Hypothalamus (tissue), 51 donors: ENCODE measurements around the gene SERINC5.
A peak's percentile ranks its signal among the peaks of the same experiment; 100 is the strongest.

Experiments
- DNase-seq, 51 donors: peaks; one replicate each; lab custom pipeline; 2025; lab: John Stamatoyannopoulos, UW

Gene SERINC5

DNA sequence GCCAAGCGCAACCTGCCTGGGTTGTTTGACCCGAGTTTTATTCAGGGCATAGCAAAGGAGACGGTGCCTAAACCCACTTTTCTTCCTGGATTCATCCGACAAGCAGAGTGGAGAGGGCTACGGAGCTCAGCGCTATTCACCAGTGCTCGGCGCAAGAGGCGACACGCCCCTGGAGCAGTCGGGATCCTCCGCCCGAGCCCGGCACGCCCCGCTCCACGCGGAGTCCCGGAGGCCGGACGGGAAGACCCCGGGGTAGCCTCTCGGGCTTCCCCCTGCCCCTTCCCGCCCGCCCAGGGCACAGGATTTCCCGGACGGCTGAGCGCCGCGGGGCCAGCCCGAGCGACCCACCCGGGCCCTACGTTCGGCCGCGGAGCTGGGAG, 427 bp downstream of the SERINC5 start:
- peak in 31 of 51 donors; percentile 23 to 77 (median 51) for DNase-seq

DNA sequence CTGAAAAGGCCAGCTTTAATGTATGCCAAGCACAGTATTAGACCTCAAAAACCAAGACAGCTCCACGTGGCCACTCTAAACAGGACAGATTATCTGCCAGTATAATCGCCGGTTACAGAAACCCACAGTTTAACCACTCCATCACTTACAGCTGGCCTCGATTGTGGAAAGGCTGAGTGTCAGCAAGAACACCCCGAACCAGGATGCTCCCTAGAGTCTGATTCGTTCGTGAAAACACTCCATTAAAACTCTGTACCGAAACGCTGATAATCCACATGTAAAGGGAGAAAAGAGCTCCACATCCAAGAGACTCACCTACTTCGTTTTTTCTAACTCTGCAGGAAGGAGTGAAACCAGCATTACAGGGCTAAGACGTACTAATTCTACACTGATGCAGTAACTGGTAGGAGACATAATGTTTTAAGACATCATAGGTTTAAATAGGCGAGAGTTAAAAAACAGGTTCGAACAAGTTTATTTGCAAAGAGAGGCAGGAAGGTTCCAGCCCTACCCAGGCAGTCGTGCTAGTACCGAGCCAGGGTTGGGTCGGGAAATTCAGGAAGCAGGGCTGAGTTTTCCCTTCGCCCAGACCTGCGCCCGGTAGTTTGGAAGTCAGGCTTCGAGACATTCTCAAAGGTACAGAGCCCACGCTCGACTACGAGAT, 949 bp downstream of the SERINC5 start:
- DNase-seq = peak in 12 of 51 donors; percentile 2 to 83 (median 24)

DNA sequence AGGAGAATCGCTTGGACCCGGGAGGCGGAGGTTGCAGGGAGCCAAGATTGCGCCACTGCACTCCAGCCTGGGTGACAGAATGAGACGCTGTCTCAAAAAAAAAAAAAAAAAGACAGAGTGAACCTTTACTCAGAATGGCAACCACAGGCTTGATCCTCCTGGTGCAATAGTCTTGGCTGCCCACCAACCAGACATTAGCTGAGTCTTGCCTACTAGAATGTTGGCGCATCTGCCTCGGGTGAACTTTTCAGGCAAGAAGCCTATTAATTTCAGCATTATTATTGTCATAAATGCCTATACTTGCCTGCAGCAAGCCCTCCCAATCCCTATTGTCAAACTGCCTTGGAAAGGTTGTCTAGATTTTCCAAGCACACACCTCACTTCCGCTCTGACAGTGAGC, 4.2 kb downstream of the SERINC5 start:
- peak in 3 of 51 donors; percentile 6 to 52 (median 11) for DNase-seq

DNA sequence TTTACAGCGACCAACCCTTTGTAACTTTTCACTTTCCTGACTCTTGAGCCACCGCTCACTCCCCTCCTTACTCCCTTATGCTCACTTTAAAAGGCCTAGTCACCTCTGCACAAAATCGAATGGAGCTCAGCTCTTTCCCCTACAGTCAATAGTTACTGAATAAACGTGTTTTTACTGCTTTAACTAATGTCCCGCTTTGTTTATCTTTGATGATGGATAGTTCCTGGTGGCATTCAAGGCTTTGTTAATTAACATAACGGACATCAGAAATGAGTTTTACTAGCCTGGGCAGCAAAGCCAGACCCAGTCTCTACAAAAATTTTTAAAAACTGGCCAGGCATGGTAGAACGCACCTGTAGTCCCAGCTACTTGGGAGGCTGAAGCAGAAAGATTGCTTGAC, 5.0 kb downstream of the SERINC5 start:
- no peak for DNase-seq

DNA sequence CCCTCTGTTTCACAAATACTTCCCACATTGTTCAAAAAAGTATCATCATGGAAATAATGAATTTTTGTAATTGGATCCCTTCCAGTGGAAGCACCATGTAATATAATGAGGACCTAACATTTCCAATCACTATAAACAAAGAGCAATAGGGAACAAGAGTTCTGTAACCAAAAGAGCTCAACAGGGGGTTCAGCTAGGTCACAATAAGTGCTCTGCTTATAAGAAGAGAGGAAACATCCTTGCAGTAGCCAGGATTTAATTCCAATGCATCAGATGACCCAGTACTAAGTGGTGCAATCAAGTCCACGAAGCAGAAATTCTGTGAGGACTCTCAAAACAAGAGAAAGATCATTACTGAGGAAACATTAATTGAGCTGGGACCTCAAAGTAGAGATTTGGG, 5.9 kb downstream of the SERINC5 start:
- no peak for DNase-seq

DNA sequence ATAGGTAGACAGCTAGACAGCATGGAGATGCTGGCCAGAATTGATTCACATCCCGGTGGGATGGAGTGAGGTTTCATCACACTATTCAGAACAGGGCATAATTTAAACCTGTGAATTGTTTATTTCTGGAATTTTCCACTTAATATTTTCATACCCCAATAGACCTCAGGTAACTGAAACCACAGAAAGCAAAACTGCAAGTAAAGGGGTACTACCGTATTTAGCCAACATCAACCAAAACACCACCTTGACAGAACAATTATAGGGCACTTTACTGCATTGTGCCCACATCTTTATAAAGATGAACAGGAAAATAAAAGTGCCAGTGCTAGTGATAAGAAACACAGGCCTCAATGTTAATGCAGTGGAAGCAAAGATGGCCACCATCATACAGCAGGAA, 7.5 kb downstream of the SERINC5 start:
- no peak for DNase-seq

DNA sequence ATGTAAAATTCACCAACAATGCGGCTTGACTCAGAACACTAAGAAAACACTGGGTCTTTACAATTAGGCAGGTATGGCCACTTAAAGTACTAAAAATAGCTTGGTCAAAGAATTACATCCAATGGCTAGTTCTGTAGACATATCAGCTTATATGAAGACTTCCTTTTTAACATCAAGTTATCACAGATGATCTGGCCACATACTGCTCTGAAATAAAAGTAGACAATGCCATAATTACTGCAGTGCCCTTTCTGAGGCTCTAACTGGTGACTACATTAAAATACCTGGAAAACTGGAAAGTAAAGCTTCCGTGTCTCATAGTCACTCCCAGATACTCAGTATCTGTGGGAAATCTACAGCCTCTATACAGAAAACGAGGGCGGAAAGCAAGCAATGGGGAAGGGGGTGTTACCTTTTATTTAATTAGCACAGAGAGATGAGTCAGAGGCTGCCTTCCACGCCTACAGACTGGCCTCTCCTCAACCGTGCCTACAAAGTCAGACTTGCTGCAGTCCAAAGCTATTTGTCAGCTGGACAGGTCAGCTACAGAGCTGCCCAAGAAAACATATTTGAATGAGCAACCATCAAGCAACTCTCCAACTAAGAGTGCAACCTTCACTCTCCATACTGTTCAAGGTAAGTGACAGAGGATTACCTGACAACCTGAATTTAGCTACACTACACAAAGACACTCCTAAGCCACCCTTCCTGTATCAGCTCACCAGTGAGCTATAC, 8.7 kb downstream of the SERINC5 start:
- DNase-seq = peak in 7 of 51 donors; percentile 1 to 39 (median 21)

DNA sequence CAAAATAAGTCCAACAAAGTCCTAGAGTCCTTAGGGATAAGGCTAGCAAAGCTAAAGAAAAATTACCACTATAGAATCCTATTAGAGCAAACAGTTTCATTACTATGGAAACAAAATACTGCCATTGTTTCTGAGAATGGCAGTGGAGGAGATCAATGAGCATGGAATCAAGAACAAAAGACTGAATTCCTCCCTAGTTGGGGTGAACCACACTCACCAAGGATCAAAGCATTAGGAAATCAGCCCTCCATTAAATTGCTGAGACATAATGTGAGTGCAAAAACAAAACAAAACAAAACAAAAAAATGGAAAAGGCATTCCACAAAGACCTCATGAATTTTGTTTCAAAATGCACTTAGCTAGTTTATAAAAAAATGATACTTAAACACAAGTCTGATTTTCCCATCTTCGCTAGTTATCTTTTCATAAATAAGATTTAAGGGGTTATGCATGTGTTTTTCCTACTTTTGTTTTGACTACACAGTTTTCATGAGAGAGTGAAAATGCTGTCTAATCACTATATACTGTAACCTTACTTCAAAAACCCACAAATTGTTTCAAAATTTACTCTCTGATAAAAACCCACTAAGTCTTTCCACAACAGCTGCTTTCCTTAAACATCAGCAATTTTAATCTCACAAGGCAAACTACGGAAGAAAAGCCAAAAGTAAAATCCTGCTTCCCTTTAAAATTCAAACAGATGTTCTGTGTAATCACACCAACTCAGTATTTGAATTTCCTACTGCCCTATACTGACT, 9.7 kb downstream of the SERINC5 start:
- no peak for DNase-seq

DNA sequence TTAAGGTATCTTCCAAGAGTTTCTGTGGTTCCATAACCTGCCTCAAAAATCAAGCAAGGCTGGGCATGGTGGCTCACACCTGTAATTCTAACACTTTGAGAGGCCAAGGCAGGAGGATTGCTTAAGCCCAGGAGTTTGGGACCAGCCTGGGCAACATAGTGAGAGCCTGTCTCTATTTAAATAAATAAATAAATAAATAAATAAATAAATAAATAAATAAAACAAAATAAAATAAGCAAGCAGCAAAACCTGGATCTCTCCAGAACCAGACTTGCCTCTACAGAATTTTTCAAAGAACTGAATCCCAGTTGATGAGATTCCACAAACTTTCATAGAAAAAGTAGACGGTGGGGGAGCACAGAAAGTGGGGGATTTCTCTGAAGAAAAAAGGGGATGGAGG, 12.3 kb downstream of the SERINC5 start:
- no peak for DNase-seq

DNA sequence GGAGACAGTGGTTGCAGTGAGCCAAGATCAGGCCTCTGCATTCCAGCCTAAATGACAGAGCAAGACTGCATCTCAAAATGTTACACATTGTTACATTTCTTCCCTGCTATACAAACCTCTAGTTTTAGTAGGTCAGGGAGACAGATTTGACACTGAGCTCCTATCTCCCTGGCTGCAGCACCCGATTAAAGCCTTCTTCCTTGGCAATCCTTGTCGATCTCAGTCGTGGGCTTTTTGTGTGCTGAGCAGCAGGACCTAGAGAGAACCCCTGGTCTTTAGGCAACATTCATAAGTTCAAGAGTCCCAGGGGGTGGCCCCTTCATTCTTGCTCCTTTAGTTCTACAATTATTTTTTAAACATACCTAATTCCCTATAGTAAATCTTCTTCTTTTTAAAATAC, 13.0 kb downstream of the SERINC5 start:
- DNase-seq = no peak

DNA sequence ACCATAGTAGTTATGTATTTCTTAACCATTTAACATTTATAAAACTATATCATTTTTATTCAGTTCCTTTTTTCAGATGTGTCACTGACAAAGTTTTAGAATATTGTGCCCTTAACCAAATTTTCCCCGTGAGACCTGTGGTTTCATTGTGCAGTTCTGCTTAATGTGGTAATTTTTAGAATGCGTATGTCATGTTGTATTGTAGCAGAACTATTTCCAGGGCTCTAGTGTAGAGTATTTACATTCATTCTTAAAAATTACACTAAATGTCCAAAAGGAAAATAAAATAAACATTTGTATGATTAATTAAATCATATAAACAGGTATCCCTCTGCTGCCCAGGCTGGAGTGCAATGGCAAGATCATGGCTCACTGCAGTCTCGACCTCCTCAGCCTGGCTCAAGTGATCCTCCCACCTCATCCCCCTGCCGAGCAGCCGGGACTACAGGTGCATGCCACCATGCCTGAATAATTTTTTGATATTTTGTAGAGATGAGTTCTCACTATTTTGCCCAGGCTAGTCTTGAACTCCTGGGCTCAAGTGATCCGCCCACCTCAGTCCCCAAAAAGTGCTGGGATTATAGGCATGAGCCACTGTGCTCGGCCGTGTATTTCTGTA, 15.4 kb downstream of the SERINC5 start:
- DNase-seq = no peak

DNA sequence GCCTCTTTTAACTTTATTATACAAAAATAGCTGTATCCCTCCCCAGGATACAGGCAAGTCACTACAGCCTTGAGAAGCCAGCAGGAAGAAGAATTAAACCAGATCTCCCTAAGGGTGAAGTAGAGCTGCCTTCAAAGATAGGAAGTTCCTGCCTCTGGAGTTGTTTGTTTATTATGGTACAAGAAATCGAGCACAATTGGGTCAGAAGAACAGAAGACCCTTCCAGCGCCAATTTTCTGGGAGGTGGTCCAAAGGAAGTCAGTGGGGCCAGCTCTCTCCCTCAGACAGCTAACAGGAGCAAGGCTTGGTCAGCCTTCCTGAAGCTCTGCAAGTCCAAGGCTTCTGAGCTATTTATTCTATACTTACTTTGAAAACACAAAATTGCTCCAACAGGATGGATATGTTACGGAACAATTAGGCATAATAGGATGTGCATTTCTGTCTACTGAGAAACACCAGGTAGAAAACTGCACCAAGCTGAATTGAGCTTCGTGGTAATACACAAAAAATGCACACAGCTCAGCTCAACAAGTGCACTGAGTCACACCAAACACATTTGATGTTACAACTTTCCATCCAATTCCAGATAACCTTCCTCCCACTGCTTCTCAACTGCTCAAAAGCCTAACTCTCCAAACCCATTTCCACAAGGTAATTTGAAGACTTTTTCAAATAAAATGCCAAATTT, 16.0 kb downstream of the SERINC5 start:
- DNase-seq = peak in 14 of 51 donors; percentile 5 to 52 (median 16)

DNA sequence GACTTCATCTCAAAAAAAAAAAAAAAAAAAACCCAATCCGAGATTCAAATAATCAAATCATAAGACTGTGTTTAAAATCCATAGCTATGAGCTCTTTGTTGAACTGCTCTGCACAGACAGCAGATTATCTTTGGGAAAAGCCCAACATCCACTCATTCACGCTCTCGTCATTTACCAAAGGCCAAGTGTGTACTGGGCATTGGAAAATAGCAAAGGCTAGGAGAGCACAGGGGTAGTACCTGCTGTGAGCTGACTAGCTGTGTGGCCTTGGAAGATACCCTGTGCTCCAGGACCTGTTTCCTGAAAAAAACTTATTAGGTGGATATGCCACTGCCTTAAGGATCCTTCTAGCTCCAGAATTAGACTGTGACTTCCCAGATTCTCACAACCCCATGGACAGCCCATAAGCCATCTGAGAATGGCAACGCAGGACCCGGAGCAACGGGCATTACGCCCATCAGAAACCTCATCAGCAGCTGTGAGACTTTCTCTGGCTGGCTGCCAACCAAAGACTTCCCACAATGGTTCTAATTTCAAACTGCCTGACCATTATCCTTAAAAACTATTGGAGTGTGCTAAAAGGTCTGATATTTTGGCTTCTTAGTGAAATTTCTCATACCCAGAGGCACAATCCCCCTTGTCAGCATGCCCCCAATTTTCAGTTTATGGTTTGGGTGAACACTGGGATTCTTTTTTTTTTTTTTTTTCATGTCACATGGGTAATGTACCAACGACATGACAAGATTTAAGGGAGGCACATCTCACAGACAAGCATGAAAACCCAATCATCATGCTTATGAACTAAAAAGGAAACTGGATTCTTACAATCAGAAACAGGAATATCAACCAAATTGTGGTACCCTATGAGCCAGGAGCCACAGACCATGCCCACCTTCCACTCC, 16.8 kb downstream of the SERINC5 start:
- peak in 48 of 51 donors; percentile 11 to 89 (median 62) for DNase-seq

DNA sequence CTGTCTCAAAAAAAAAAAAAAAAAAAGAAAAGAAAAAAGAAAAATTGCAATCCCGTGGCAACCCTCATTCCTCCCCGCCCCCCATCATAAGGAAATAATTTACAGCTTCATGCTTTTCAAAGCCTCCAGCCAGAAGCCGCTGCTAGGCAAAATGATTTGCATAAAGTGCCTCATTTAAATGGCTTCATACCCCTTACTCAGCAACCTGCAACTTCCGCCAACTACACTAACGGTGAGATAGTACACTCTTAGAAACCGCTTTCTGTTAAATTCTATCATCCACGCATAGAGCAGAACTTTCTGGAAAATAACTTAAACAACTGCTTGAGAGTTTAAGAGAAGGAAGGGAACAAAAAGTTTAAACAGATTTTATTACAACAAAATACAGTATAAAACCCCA, 17.8 kb downstream of the SERINC5 start:
- DNase-seq = no peak

DNA sequence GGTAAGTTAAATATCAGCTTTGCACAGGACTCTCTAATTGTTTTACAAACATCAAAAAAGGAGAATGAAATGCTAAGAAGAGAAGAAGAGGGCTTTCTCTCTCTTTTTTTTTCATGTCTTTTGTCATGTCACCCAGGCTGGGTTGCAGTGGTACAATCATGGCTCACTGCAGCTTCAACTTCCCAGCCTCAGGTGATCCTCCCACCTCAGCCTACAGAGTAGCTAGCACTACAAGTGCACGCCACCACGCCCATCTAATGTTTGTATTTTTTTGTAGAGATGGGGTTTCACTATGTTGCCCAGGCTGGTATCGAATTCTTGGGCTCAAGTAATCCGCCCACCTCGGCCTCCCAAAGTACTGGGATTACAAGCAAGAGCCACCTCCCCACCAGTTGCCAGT, 18.6 kb downstream of the SERINC5 start:
- DNase-seq = no peak

DNA sequence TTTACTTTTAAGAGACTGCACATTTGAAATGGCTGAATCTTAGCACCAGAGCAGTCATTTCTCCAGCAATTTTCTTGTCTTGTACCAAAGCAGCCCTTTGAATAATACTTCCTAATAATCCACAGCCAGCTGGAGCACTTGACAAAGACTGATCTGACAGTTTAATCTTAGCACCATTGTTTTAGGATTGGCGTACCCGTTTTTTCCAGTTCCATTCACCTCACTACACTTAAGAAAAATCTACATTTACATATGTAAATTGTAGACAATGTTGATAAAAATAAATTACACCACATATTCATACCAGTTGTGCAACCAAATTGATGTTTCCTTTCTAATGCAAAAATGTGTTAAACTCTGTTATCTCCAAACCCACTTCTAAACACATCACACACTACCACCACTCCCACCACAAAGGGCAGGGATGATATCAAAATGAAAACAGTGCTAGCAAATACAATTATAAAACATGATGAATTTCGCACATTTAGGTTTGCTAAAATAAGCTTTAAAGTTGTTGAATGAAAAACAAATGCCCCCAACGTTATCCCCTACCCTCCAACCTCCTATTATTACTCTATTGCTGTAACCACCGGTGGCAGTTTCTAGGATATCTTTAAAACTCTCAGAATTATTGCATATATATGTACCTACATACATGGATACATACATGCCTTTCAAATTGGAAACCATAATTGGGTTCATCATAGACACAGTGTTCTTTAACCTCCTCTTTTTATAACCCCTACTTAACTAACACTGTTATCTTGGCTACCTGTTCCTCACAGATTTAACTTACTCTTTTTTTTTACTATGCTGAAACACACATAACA, 21.5 kb downstream of the SERINC5 start:
- DNase-seq = no peak

DNA sequence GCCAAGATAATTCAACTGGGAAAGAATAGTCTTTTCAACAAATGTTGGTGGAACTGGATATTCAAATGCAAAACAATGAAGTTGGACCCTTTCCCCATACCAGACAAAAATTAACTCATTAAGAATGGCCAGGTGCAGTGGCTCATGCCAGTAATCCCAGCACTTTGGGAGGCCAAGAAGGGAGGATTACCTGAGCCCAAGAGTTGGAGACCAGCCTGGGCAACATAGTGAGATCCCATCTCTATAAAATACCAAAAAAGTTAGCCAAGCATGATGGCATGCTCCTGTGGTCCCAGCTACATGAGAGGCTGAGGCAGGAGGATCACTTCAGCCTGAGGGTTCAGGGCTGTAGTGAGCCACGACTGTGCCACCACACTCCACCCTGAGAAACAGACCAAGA, 24.2 kb downstream of the SERINC5 start:
- DNase-seq = no peak

DNA sequence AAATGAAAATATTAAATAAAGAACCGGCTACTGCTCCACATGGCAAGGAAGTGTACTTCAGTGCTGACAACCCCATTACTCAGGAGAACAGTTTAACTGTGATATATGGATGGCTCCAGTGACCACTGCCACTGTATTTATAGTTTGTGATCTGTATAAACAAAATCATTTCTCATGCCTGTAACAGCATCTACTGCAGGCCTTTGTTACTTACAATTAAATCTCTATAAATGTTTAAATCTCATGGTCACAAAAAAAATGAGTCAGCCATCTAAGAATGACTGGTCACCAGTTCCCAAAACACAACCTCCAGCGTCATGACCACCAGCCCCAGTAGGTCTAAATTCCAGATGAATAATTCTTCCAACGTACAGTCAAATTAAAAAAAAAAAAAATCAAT, 24.6 kb downstream of the SERINC5 start:
- no peak for DNase-seq
